Endothelial cell of umbilical vein (primary cell): ENCODE measurements around the gene ZNF83. TPM values are rescaled to one million over a fixed set of nuclear protein-coding genes. Genes with fewer than 3 reads are reported as not detected.

ENCODE experiments used
- BruUV-seq: library from RNA; stranded (reverse); fragments of 400-500 nt; replicated peaks from 2 replicates; lab custom pipeline; 2021; lab: Mats Ljungman, UMichigan
- CTCF ChIA-PET: fragments of 300-600, 350-600 bp; sonication (Branson Sonifier 250); formaldehyde crosslinking; loops from one replicate; lab custom pipeline; 2021; ENCODE audit warnings: antibody characterized with exemption, inconsistent platforms; lab: Charles Lee
- POLR2A ChIA-PET: fragments of 300-600, 350-600 bp; sonication (Branson Sonifier 250); formaldehyde crosslinking; loops from one replicate; lab custom pipeline; 2021; ENCODE audit warnings: antibody characterized with exemption, inconsistent platforms; lab: Charles Lee
- DNase-seq: peaks from one replicate; pipeline ENCODE4 v3.0.0-alpha.2; 2011; ENCODE audit warnings: low read depth, low spot score
- FAIRE-seq: peaks from 2 replicates; lab custom pipeline; 2011; peaks lifted over from hg19 to GRCh38; lab: Jason Lieb, UNC
- H2AFZ ChIP-seq: 2 replicates; pipeline ENCODE4 v1.6.0; 2012; ENCODE audit warnings: low read depth, low read length, control low read depth, inconsistent platforms
- H3K27ac ChIP-seq: 2 replicates; pipeline ENCODE4 v1.5.1; 2011; ENCODE audit warnings: low read depth, mild to moderate bottlenecking, control low read depth, low read length, moderate library complexity; ENCODE audit not compliant: insufficient read depth
- H3K27me3 ChIP-seq, 2 experiments: 2 replicates each; pipeline versions ENCODE4 v1.6.0 to v1.6.1; 2011; ENCODE audit warnings: low read length in 2 of 2, mixed read lengths in 1 of 2; ENCODE audit not compliant: control insufficient read depth in 2 of 2, insufficient read depth in 2 of 2
- H3K36me3 ChIP-seq, 2 experiments: 2 replicates in 1 of 2; 3 replicates in 1 of 2; pipeline ENCODE4 v1.5.1; 2011; ENCODE audit warnings: low read length in 2 of 2, mild to moderate bottlenecking in 1 of 2, moderate library complexity in 1 of 2; ENCODE audit not compliant: control insufficient read depth in 2 of 2, insufficient read depth in 2 of 2; ENCODE audit errors: extremely low read depth in 1 of 2
- H3K4me1 ChIP-seq: 3 replicates; pipeline ENCODE4 v1.5.1; 2011; ENCODE audit warnings: mild to moderate bottlenecking, low read length; ENCODE audit not compliant: control insufficient read depth, insufficient read depth; ENCODE audit errors: extremely low read depth
- H3K4me2 ChIP-seq: 2 replicates; pipeline ENCODE4 v1.6.1; 2011; ENCODE audit warnings: low read length, control low read depth, mixed read lengths; ENCODE audit not compliant: insufficient read depth
- H3K4me3 ChIP-seq, 3 experiments: fragments of 200-600 bp in 1 of 3; sonication (generic), shearing (Covaris generic) in 1 of 3; replicated peaks in 1 of 3; 2 replicates each; pipeline ENCODE4 v1.5.1; 2011 to 2016; ENCODE audit warnings: control low read depth in 3 of 3, low read length in 3 of 3, mild to moderate bottlenecking in 2 of 3, inconsistent platforms in 1 of 3, low read depth in 1 of 3, moderate library complexity in 1 of 3; ENCODE audit not compliant: insufficient read depth in 1 of 3
- H3K79me2 ChIP-seq: 2 replicates; pipeline ENCODE4 v1.6.0; 2012; ENCODE audit warnings: low read length, inconsistent platforms; ENCODE audit not compliant: control insufficient read depth, insufficient read depth
- H3K9ac ChIP-seq: replicated peaks from 2 replicates; pipeline ENCODE3; 2011; ENCODE audit warnings: low read length, control low read depth; ENCODE audit not compliant: insufficient read depth; ENCODE audit errors: extremely low read depth
- H3K9me1 ChIP-seq: replicated peaks from 3 replicates; pipeline ENCODE4 v1.6.0; 2011; ENCODE audit warnings: mild to moderate bottlenecking, low read length; ENCODE audit not compliant: control insufficient read depth, insufficient read depth; ENCODE audit errors: extremely low read depth
- H3K9me3 ChIP-seq: replicated peaks from 2 replicates; pipeline ENCODE4 v1.5.1; 2012; ENCODE audit warnings: low read length, inconsistent platforms; ENCODE audit not compliant: control insufficient read depth, insufficient read depth
- H4K20me1 ChIP-seq: replicated peaks from 2 replicates; pipeline ENCODE3; 2011; ENCODE audit warnings: mild to moderate bottlenecking, low read length; ENCODE audit not compliant: control insufficient read depth, insufficient read depth; ENCODE audit errors: extremely low read depth
- CTCF ChIP-seq, 2 donors: IDR thresholded peaks; 1 replicate in 1 of 2; 2 replicates in 1 of 2; pipeline ENCODE4 v1.5.1; 2011; ENCODE audit warnings: low read length in 2 of 2, mild to moderate bottlenecking in 2 of 2, moderate library complexity in 2 of 2, control low read depth in 1 of 2, inconsistent platforms in 1 of 2, low read depth in 1 of 2; ENCODE audit not compliant: insufficient read depth in 1 of 2; ENCODE audit errors: extremely low read depth in 1 of 2
- EZH2 ChIP-seq: IDR thresholded peaks from 2 replicates; pipeline ENCODE4 v1.6.1; 2012; ENCODE audit warnings: borderline replicate concordance, low read depth, mild to moderate bottlenecking, moderate library complexity, low read length, inconsistent platforms; ENCODE audit not compliant: severe bottlenecking
- FOS ChIP-seq: IDR thresholded peaks from 2 replicates; pipeline ENCODE4 v1.6.1; 2011; ENCODE audit warnings: mild to moderate bottlenecking, low read length, moderate library complexity, borderline replicate concordance; ENCODE audit not compliant: insufficient read depth
- GATA2 ChIP-seq: IDR thresholded peaks from 2 replicates; pipeline ENCODE4 v1.7.0; 2011; ENCODE audit warnings: low read depth, mild to moderate bottlenecking, moderate library complexity, mixed read lengths, low read length; ENCODE audit not compliant: insufficient read length, insufficient read depth
- JUN ChIP-seq: IDR thresholded peaks from 2 replicates; pipeline ENCODE4 v1.6.1; 2011; ENCODE audit warnings: borderline replicate concordance, low read depth; ENCODE audit not compliant: insufficient read length, insufficient read depth
- MAX ChIP-seq: IDR thresholded peaks from 2 replicates; pipeline ENCODE4 v1.6.1; 2011; ENCODE audit not compliant: insufficient read depth, insufficient read length
- MYC ChIP-seq: IDR thresholded peaks from one replicate; pipeline ENCODE4 v1.6.1; 2011; ENCODE audit warnings: mild to moderate bottlenecking, low read depth, low read length
- POLR2A ChIP-seq: IDR thresholded peaks from 2 replicates; pipeline ENCODE4 v1.6.1; 2012; ENCODE audit warnings: low read depth, mild to moderate bottlenecking, control low read depth, low read length
- POLR2AphosphoS5 ChIP-seq: IDR thresholded peaks from 2 replicates; pipeline ENCODE4 v1.6.1; 2012; ENCODE audit warnings: low read depth, mild to moderate bottlenecking, control low read depth, low read length, moderate library complexity; ENCODE audit not compliant: insufficient read depth
- dilution Hi-C: fragments of 300-500 bp; cut with MboI; formaldehyde crosslinking; loops from one replicate; pipeline ENCODE4 v1.15.0; 2019; ENCODE audit warnings: low sequenced_read_pairs; ENCODE audit not compliant: extremely low pct_ligation_motif_present
- intact Hi-C: fragments of 100-400 bp; cut with micrococcal nuclease; formaldehyde crosslinking; loops from one replicate; pipeline ENCODE4 v1.10.0; 2022
- polyA plus RNA-seq, 4 experiments: library from polyadenylated mRNA; depleted of rRNA in 3 of 4; stranded (reverse) in 3 of 4; unstranded in 1 of 4; fragments of >200 nt; gene quantifications; 2 replicates each; pipeline versions ENCODE4 v1.2.1 to v1.2.3, GENCODE V29; 2011 to 2012; ENCODE audit warnings: missing spikeins in 1 of 4
- total RNA-seq: library from RNA; stranded (reverse); gene quantifications from 2 replicates; pipeline ENCODE4 v1.2.3, GENCODE V29; 2021

The ZNF83 gene
- total and polyA plus RNA-seq, 2 donors (not counting 3 experiments of a cell fraction or from before 2014, with no cell fraction given) = 32.3 to 41.4 TPM

GRCh38 chr19:52600639-52601024 is 37.5 kb downstream of the ZNF83 start:
- TF ChIP-seq CTCF (IDR thresholded peaks at IDR 0.05; ENCODE audit: extremely low read depth in 1 of 2, insufficient read depth in 1 of 2, low read depth in 1 of 2, low read length in 2 of 2) (no peak), POLR2A (no peak), EZH2 (no peak), MYC (no peak), FOS (no peak), GATA2 (no peak), JUN (no peak), POLR2AphosphoS5 (no peak), MAX (no peak)
- no peak overlapping the region for H3K27ac ChIP-seq
- H3K79me2 ChIP-seq = no peaks in the 10 kb centered on the region
- BruUV-seq = no TSS peak
- H3K9ac ChIP-seq = peak overlapping the region; percentile 31
- H3K36me3 ChIP-seq = peaks cover 0 to 3% of the 10 kb centered on the region in 2 experiments
- peak overlapping the region; percentile 98 for H2AFZ ChIP-seq
- H4K20me1 ChIP-seq = no peaks in the 10 kb centered on the region
- POLR2A ChIA-PET = no interaction called here
- peak overlapping the region; percentile 98 for H3K4me2 ChIP-seq
- H3K9me3 ChIP-seq = no peaks in the 10 kb centered on the region
- CTCF ChIA-PET = no interaction called here
- intact Hi-C loops (loop anchor here (5.0 kb wide), 1 partner anchor 92 kb away; no protein-coding TSS in a partner anchor), dilution Hi-C loops (no loop called here)
- H3K27me3 ChIP-seq = no peaks in the 10 kb centered on the region
- no peaks in the 10 kb centered on the region for H3K9me1 ChIP-seq
- no peak for DNase-seq
- no peak for FAIRE-seq
- H3K4me1 ChIP-seq = no peaks in the 10 kb centered on the region
- H3K4me3 ChIP-seq = peak overlapping the region; percentile 58 to 82 (median 82)
